ENCODE results near the gene FAM163B.

The FAM163B gene

DNA sequence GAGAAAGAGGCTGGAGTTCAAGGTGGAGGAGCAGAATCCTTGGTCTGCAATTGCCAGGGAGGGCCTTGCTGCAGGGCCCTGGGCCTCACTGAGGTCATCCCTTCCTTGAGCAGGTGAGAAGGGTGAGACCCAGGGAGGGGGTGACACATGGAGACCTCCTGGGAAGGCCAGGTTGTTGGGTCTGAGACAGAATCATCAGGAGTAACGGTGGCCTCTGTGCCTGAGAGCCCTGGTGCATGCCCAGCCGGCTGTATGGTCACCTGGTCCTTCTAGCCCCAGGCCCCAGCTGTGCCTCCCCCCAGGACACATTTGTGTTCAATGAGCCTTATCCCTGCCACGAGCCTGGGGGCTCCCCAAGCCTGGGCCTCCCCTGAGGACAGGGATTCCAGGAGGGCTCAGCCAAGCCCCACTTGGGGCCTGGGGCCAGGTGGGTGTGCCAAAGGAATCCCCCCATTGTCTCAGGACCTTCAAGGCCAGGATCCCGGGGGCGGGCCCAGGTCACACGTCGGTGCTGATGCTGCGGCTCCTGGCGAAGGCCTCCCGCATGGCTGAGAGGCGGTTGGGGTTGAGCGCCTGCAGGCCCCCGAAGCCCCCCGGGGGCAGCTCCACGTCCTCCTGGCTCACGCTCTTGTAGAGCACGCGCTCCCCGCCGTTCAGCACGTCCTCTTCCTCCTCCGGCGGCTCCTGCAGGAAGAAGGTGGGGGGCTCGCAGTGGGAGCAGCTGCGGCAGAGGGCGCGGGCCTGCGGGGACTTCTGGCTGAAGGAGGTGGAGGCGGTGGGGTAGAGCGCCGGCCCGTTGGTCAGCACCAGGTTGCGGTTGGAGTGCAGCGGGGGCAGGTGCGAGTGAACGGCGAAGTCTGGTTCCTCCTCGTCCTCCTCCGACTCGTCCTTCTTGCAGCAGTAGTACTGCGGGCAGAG lies 30.4 kb downstream of the FAM163B start:
- no peak for TF ChIP-seq Cebpa-rat (IDR thresholded peaks at IDR 0.05)
- Histone ChIP-seq H3K27ac (peak overlapping the region; percentile 81), H3K4me1 (peaks cover 100% of the 10 kb centered on the region), H3K9ac (peak overlapping the region; percentile 49), H3K27me3 (no peaks in the 10 kb centered on the region), H3K9me3 (no peaks in the 10 kb centered on the region), H3K36me3 (no peaks in the 10 kb centered on the region), H3K4me2 (peak overlapping the region; percentile 99), H4K20me1 (no peaks in the 10 kb centered on the region), H3K4me3 (peak overlapping the region; percentile 40)

DNA sequence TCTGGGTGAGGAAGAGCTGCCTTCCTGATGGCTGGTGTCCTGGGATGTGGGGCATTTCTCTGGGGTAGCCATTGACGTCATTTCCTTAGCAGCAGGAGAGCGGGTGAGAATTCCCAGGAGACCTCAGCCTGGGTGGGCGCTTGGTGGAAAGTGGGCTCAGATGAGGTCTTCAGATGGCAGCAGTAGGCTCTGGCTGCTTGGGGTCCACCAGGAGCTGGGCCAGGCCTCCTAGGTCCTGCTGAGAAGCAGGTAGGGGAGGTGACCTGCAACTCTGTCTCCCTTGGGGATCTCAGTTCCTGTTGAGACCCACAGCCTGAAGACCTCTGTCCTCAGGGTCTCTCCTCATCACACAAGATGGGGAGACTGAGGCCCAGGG lies 31.5 kb downstream of the FAM163B start:
- peaks cover 100% of the 10 kb centered on the region for H3K4me1 ChIP-seq
- H4K20me1 ChIP-seq: no peaks in the 10 kb centered on the region
- H3K4me3 ChIP-seq: peak overlapping the region; percentile 44
- no peaks in the 10 kb centered on the region for H3K27me3 ChIP-seq
- H3K36me3 ChIP-seq: no peaks in the 10 kb centered on the region
- H3K9me3 ChIP-seq: no peaks in the 10 kb centered on the region
- peak overlapping the region; percentile 81 for H3K27ac ChIP-seq
- H3K9ac ChIP-seq: peak overlapping the region; percentile 49
- peak overlapping the region; percentile 99 for H3K4me2 ChIP-seq
- no peak for TF ChIP-seq Cebpa-rat (IDR thresholded peaks at IDR 0.05)

DNA sequence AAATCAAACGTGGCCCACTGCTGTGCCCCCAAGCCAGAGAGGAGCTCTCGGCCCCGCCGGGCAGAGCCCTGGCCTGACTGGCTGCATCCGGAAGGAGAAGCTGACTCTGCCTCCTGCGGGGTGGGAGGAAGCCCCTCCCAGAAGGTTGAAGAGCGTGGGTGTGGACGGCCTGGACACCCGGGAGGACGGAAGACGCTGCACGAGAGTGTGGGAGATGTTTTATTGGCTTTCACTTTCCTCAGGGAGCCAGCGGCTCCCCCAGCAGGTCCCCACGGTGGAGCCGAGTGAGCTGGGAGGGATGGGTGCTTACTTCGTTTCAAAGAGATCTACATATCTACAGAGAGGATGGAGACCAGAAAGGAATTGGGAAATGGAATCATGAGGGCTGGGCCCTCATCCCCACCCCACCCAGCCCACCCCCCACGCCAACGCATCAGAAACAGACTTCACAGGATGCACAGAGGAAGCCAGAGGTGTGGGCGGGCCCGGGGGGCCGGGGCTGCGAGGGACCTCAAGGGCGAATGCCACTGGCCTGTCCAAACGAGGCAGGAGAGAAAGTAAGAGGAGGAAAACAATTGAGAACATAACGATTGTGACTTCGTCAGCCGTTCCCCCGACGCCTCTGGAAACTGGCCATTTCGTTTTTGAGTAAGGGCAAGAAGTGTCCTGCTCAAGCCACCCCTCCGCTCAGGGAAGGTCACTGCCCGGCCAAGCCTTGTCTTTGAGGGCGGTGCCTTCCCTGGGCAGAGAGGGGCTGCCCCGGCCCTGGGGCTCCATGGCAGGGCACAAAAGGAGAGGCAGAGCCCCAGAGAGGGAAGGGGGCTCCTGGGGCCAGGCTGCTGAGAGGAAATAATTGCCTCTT lies 32.1 kb downstream of the FAM163B start:
- H3K4me3 ChIP-seq: peak overlapping the region; percentile 45
- H3K27ac ChIP-seq: peak overlapping the region; percentile 81
- H3K9ac ChIP-seq: peak overlapping the region; percentile 67
- peaks cover 100% of the 10 kb centered on the region for H3K4me1 ChIP-seq
- TF ChIP-seq Cebpa-rat (IDR thresholded peaks at IDR 0.05): no peak
- no peaks in the 10 kb centered on the region for H3K27me3 ChIP-seq
- no peaks in the 10 kb centered on the region for H4K20me1 ChIP-seq
- no peaks in the 10 kb centered on the region for H3K9me3 ChIP-seq
- H3K4me2 ChIP-seq: peak overlapping the region; percentile 99
- H3K36me3 ChIP-seq: no peaks in the 10 kb centered on the region

DNA sequence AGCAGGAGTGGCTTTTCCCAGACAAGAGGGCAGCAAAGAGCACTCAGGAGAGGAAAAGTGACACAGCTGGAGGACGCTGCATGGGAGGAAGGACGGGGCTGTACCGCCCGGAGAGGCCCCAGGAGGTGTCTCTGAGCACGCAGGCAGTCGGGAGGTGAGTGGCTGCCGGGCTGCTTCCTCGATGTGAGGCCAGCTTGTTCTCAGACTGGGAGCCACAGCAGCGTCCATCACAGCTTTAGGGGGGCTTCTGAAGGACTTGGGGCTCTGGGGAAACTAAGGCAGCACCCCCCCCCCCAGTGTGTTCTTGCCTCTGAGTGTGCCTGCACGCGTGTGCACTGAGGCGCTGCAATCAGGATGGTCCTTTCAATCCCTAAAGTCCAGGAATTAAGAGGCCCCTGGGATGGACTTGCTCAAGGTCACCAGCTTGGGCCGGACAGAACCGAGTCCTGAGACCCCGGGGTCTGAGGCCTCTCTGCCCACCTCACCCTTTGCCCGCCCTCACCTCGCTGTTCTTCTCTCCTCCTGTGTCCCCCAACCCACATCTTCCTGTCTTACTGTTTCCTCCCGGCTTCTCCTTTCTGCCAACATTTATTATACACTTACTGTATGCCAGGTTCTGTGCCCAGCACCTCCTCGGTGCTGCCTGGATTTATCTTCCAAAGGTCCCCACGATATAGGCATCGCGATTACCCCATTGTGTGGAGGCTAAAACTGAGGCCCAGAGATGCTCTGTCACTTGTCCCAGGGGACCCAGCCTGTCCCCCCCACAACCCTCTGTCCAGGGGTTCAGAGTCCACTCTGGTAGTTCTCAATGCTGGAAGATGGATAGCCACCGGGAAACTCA lies 32.9 kb downstream of the FAM163B start:
- H3K9me3 ChIP-seq: no peaks in the 10 kb centered on the region
- H4K20me1 ChIP-seq: no peaks in the 10 kb centered on the region
- peak overlapping the region; percentile 67 for H3K9ac ChIP-seq
- H3K27ac ChIP-seq: peak overlapping the region; percentile 77
- H3K4me2 ChIP-seq: peak overlapping the region; percentile 99
- H3K27me3 ChIP-seq: no peaks in the 10 kb centered on the region
- peak overlapping the region; percentile 45; the same call in 1 of the 2 replicates for H3K4me3 ChIP-seq
- H3K4me1 ChIP-seq: peaks cover 98% of the 10 kb centered on the region
- TF ChIP-seq Cebpa-rat (IDR thresholded peaks at IDR 0.05): no peak
- no peaks in the 10 kb centered on the region for H3K36me3 ChIP-seq

DNA sequence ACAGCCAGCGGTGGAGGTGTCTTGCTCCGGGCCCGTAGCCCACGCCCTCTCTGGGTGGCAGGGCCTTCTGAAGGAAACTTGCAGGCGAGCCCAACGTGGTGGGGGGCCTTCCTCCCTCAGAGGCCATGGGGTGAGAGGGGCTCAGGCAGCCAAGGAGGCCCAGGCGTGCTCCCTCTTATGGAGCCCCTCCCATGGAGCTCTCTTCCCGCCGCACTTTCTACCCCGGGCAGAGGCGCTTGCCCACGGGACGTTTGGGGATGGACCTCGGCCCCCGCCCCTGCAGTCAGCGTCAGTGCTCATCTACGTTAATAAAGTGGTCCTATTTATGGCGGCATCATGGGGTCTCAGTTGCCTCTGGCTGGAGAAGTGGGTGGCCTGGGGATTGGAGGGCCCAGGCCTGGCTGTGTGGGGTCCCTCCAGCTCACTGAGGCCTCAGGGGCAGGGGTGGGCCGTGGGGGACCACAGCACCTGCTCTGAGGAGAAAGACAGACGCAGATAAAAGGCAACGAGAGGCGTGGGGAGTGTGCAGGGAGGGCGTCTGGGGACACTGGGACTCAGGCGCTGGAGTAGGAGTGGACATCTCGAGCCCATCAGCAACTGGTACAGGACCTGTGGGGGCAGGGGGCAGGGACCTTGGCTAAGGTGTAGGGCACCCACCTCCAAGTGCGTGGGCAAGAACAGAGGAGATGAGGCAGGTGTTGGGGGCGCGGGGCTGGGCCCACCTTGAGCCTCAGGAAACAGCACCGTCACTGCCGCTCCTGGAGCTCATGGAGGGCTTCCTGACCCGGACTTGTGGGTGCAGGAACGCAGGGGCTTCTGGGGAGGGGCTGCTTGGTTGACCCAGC lies 33.8 kb downstream of the FAM163B start:
- Histone ChIP-seq H3K4me2 (peak overlapping the region; percentile 99), H3K4me3 (no peak overlapping the region), H3K9me3 (no peaks in the 10 kb centered on the region), H3K36me3 (no peaks in the 10 kb centered on the region), H4K20me1 (no peaks in the 10 kb centered on the region), H3K27me3 (no peaks in the 10 kb centered on the region), H3K4me1 (peaks cover 98% of the 10 kb centered on the region), H3K27ac (peak overlapping the region; percentile 77), H3K9ac (peak overlapping the region; percentile 67)
- TF ChIP-seq Cebpa-rat (IDR thresholded peaks at IDR 0.05): no peak

DNA sequence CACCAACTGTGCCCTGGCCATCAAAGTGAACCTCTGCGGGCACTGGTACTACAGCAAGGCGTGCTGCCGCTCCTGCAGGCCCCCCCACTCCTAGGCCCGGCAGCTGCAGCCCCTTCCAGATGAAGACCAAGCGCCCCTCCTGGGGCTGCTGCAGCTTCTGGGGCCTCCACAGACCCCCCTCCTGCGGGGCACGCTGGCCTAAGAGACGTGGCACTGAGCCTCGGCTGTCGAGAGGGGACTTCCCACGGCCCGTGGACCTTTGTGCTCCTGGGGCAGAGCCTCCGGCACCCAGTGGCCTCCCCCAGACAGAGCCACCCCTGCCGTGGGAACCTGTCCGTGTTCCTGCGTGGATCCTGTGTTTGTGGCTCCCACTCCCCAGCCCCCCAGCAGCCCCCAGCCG lies 34.4 kb downstream of the FAM163B start:
- TF ChIP-seq Cebpa-rat (IDR thresholded peaks at IDR 0.05): no peak
- no peaks in the 10 kb centered on the region for H3K27me3 ChIP-seq
- H3K4me3 ChIP-seq: no peak overlapping the region
- H3K4me1 ChIP-seq: peaks cover 96% of the 10 kb centered on the region
- H4K20me1 ChIP-seq: no peaks in the 10 kb centered on the region
- H3K27ac ChIP-seq: peak overlapping the region; percentile 77
- H3K36me3 ChIP-seq: no peaks in the 10 kb centered on the region
- H3K9ac ChIP-seq: 0 out of 2 replicates have a peak overlapping the region, but pooled peaks have one; percentile 19
- no peaks in the 10 kb centered on the region for H3K9me3 ChIP-seq
- peak overlapping the region; percentile 99 for H3K4me2 ChIP-seq

DNA sequence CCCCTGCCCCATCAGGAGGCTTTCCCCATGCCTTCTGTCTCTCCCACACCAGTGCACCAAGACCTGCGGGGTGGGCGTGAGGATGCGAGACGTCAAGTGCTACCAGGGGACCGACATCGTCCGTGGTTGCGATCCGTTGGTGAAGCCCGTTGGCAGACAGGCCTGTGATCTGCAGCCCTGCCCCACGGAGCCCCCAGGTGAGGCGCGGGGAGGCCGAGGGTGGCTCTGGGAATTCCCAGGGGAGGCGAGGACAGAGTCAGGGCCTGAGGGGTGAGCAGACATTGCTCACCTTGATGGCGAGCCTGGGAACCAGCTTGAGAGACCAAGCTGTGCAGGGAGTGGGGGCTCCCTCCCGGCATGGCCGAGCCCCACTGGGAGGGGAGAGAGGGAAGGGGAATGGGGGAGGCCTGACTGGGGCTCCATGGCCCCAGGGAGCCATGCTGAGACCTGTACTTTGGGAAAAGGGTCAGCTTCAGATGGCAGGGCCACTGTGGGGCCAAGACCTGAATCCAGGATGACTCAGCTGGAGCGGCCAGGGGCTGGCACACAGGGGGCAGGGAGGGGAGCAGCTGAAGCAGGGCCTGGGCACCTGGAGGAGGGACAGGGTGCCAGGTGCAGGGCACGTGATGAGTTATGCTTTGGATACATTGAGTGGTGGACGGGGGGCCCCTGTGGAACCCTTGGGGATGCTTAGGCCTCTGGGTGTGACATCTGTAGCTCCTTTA lies 35.2 kb downstream of the FAM163B start:
- no peaks in the 10 kb centered on the region for H3K27me3 ChIP-seq
- peaks cover 96% of the 10 kb centered on the region for H3K4me1 ChIP-seq
- no peaks in the 10 kb centered on the region for H3K9me3 ChIP-seq
- no peak for TF ChIP-seq Cebpa-rat (IDR thresholded peaks at IDR 0.05)
- no peak overlapping the region for H3K4me3 ChIP-seq
- H3K27ac ChIP-seq: peak overlapping the region; percentile 22; the same call in 1 of the 2 replicates
- no peaks in the 10 kb centered on the region for H4K20me1 ChIP-seq
- H3K4me2 ChIP-seq: peak overlapping the region; percentile 99
- no peak overlapping the region for H3K9ac ChIP-seq
- no peaks in the 10 kb centered on the region for H3K36me3 ChIP-seq

DNA sequence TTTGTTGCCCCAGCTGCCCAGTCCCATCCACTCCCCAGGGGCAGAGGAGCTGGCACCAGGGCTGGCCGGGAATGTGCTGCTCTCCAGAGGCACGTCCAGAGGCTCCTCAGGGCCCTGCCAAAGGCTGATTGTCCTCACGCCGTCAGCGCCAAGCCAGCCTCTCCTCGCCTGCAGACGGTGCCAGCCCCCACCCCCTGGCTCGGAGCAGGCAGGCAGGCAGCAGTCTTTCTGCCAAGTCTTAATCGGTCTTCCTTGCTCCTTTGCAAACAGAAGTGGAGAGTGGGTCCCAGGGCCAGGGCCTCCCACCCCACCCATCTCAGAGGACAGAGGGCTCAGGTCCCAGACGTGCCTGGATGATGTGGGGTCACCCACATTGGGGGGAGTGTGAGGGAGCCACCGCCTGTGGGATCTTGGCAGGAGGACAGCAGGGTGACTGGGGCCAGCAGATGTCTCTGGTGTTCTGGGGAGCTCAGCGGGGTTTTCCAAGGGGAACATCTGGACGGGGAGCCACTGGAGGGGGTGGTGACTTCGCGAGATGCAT lies 36.3 kb downstream of the FAM163B start:
- Histone ChIP-seq H3K27ac (no peak overlapping the region), H3K4me2 (peak overlapping the region; percentile 99), H3K36me3 (no peaks in the 10 kb centered on the region), H3K27me3 (peaks cover 4% of the 10 kb centered on the region; the same call in 1 of the 2 replicates), H4K20me1 (no peaks in the 10 kb centered on the region), H3K9ac (0 out of 2 replicates have a peak overlapping the region, but pooled peaks have one; percentile 18), H3K9me3 (no peaks in the 10 kb centered on the region), H3K4me1 (peaks cover 96% of the 10 kb centered on the region), H3K4me3 (no peak overlapping the region)
- TF ChIP-seq Cebpa-rat (IDR thresholded peaks at IDR 0.05): no peak

Data from BLaER1 (cell line).